Esophagus squamous epithelium (tissue), 5 donors: ENCODE results near the gene FOXK1. TPM values are rescaled to one million over a fixed set of nuclear protein-coding genes. Genes with fewer than 3 reads are reported as not detected.
"Not testable (repeated sequence)": the region's sequence is repeated elsewhere in the genome, so short reads cannot be mapped to it uniquely, and the experiment has no call there.

Experiments used
- DNase-seq: peaks from one replicate; lab custom pipeline; 2025; lab: John Stamatoyannopoulos, UW
- H3K27ac ChIP-seq, 4 donors: fragments of 200-600 bp; sonication (generic); one replicate each; pipeline ENCODE4 v1.5.1; 2016 to 2019; ENCODE audit warnings: mild to moderate bottlenecking in 1 of 4
- H3K27me3 ChIP-seq, 4 donors: fragments of 200-600 bp; sonication (generic); 1 replicate in 3 of 4; 2 replicates in 1 of 4; pipeline versions ENCODE4 v1.5.1 to v1.6.0; 2017 to 2021; ENCODE audit warnings: antibody characterized with exemption in 1 of 4
- H3K36me3 ChIP-seq, 3 donors: fragments of 200-600 bp; sonication (generic); one replicate each; pipeline ENCODE4 v1.5.1; 2016 to 2019
- H3K4me1 ChIP-seq, 3 donors: fragments of 200-600 bp; sonication (generic); one replicate each; pipeline ENCODE4 v1.5.1; 2017 to 2019
- H3K4me3 ChIP-seq, 4 donors: fragments of 200-600 bp; sonication (generic); 1 replicate in 3 of 4; 2 replicates in 1 of 4; pipeline ENCODE4 v1.5.1; 2016 to 2019; ENCODE audit warnings: mild to moderate bottlenecking in 2 of 4, moderate library complexity in 1 of 4
- H3K9me3 ChIP-seq, 3 donors: fragments of 200-600 bp; sonication (generic); one replicate each; pipeline ENCODE4 v1.5.1; 2016 to 2019
- CTCF ChIP-seq, 6 experiments: fragments of 450-650 bp in 4 of 6; fragments of 200-600 bp in 2 of 6; sonication (generic) in 2 of 6; IDR thresholded peaks; one replicate each; pipeline ENCODE4 v1.5.1; 2016 to 2019; ENCODE audit warnings: antibody characterized with exemption in 6 of 6, mild to moderate bottlenecking in 4 of 6, moderate library complexity in 4 of 6
- POLR2A ChIP-seq, 4 donors: fragments of 450-650 bp; IDR thresholded peaks; one replicate each; pipeline ENCODE4 v1.6.1; 2017; ENCODE audit warnings: antibody characterized with exemption in 4 of 4, mild to moderate bottlenecking in 4 of 4, moderate library complexity in 3 of 4
- WGBS, 2 donors: methylation state at CpG; one replicate each; pipeline ENCODE4 v1.1.5; 2018; 5-methylcytosine and 5-hydroxymethylcytosine counted together
- intact Hi-C: fragments of 100-400 bp; cut with DNase I; formaldehyde crosslinking; loops from one replicate; pipeline ENCODE4 v1.15.0; 2022
- total RNA-seq, 4 donors: library from RNA; depleted of rRNA; stranded (reverse); fragments of >200 nt; gene quantifications; one replicate each; pipeline ENCODE4 v1.1.0, GENCODE V29; 2016
- donor health status: DM: yes; HTN: yes; CAD: no.

Gene FOXK1
- total RNA-seq, 4 donors from 2014 or later = 11.9 to 25.7 (median 15.9) TPM

GRCh38 chr7:4667776-4668509 lies 14.2 kb upstream of the FOXK1 start:
- intact Hi-C loops = no loop called here
- Histone ChIP-seq H3K4me1 (no peaks in the 10 kb centered on the region), H3K27me3 (no peaks in the 10 kb centered on the region), H3K36me3 (no peaks in the 10 kb centered on the region), H3K27ac (peak overlapping the region in 1 of 4 donors; percentile 5), H3K4me3 (no peak overlapping the region), H3K9me3 (peaks cover 0 to 10% (median 0%) of the 10 kb centered on the region in 3 donors)
- 56 to 75% methylated on average over 10 to 16 of the region's 19 CpGs for WGBS, 2 donors
- TF ChIP-seq CTCF (IDR thresholded peaks at IDR 0.05) (no peak), POLR2A (IDR thresholded peaks at IDR 0.05) (no peak)
- no peak for DNase-seq

- Histone ChIP-seq H3K36me3 (no peaks in the 10 kb centered on the region), H3K9me3 (peaks cover 0 to 10% (median 0%) of the 10 kb centered on the region in 3 donors), H3K27ac (peak overlapping the region in 1 of 4 donors; percentile 5), H3K27me3 (no peaks in the 10 kb centered on the region), H3K4me3 (no peak overlapping the region), H3K4me1 (no peaks in the 10 kb centered on the region)
- WGBS, 2 donors = 82 to 87% methylated on average over 3 of the region's 3 CpGs
- TF ChIP-seq POLR2A (IDR thresholded peaks at IDR 0.05) = no peak
- no peak for TF ChIP-seq CTCF (IDR thresholded peaks at IDR 0.05)
- DNase-seq = no peak
- intact Hi-C loops = no loop called here
Observed at GRCh38 chr7:4668510-4668847, 13.6 kb upstream of the FOXK1 start.

GRCh38 chr7:4670791-4671190 lies 11.3 kb upstream of the FOXK1 start:
- 67 to 94% methylated on average over 2 to 4 of the region's 4 CpGs for WGBS, 2 donors
- no peak overlapping the region for H3K4me3 ChIP-seq
- H3K4me1 ChIP-seq = no peaks in the 10 kb centered on the region
- intact Hi-C loops = no loop called here
- DNase-seq = no peak
- H3K27me3 ChIP-seq = no peaks in the 10 kb centered on the region
- H3K27ac ChIP-seq = no peak overlapping the region
- TF ChIP-seq CTCF (IDR thresholded peaks at IDR 0.05) = no peak
- no peak for TF ChIP-seq POLR2A (IDR thresholded peaks at IDR 0.05)
- H3K36me3 ChIP-seq = no peaks in the 10 kb centered on the region
- H3K9me3 ChIP-seq = peaks cover 0 to 23% (median 4%) of the 10 kb centered on the region in 3 donors

- no peaks in the 10 kb centered on the region for H3K36me3 ChIP-seq
- no peak overlapping the region for H3K4me3 ChIP-seq
- peaks cover 0 to 20% (median 4%) of the 10 kb centered on the region in 3 donors for H3K9me3 ChIP-seq
- no peak for DNase-seq
- H3K27ac ChIP-seq = no peak overlapping the region
- no peaks in the 10 kb centered on the region for H3K27me3 ChIP-seq
- WGBS, 2 donors = 80 to 92% methylated on average over 8 of the region's 8 CpGs
- intact Hi-C loops = no loop called here
- H3K4me1 ChIP-seq = no peaks in the 10 kb centered on the region
- TF ChIP-seq POLR2A (IDR thresholded peaks at IDR 0.05) (no peak), CTCF (IDR thresholded peaks at IDR 0.05) (no peak)
Observed at GRCh38 chr7:4675771-4676367, 6.2 kb upstream of the FOXK1 start.

GRCh38 chr7:4677518-4677917 lies 4.6 kb upstream of the FOXK1 start:
- intact Hi-C loops, H3K4me3 ChIP-seq: not testable (repeated sequence)
- 94 to 95% methylated on average over 11 of the region's 11 CpGs for WGBS, 2 donors

More at GRCh38 chr7:4677518-4677917, 4.6 kb upstream of the FOXK1 start:
- DNase-seq, H3K27ac ChIP-seq, H3K36me3 ChIP-seq, H3K27me3 ChIP-seq, H3K4me1 ChIP-seq: not testable (repeated sequence)
- H3K9me3 ChIP-seq = peaks cover 0 to 13% (median 4%) of the 10 kb centered on the region in 3 donors
